HG02571 (cell line): ENCODE results near the gene APCDD1.

ENCODE experiments used
- ATAC-seq: cut with Tn5 transposase; IDR thresholded peaks from one replicate; pipeline ENCODE4 v1.9.1; 2021; ENCODE audit warnings: mild to moderate bottlenecking, moderate library complexity; ENCODE audit not compliant: unreplicated experiment

Gene APCDD1

DNA sequence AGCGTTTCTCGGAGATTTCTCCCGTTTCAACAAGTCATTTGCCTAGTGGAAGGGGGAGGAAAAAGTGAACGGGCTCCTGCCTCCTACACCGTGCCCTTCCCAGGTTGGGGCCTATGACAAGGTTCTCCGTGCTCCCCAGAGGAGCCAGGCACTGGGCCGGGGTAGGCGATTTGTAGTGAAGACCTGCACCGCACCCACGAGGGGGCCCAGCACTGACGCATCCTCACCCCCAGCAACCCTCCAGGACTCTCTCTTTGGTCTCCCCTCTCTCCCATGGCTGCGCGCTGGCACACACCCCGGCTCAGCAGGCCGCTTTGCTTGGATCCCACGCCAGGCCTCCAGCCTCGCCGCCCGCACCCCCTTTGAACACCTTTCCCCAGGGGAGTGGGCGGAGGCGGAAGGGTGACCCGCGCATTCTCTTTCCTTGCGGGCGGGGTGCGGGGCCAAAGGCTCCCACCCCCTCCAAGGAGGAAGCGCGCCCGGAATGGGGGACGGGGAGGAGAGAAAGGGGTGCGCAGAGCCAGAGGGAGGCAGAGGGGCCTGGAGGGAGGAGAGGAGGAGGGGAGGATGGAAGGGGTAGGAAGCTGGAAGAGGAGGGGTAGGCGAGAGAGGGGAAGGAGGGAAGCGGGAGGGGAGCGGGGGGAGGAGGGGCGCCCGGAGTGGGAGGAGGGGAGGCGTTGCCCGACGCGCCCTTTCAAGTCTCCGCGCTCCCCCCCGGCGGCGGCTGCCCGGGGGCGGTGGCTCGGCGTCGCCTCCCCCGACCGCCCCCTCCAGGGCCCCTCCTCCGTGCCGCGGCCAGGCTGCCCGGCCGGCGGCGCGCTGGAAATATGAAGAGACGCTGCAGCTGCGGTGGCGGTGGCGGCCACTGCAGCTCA lies at the start of gene APCDD1:
TSS of gene APCDD1 (plus strand) at position 830 of the 875 bp plus-strand sequence. CDS start 347 bp downstream, outside the sequence.
- no peak for ATAC-seq

DNA sequence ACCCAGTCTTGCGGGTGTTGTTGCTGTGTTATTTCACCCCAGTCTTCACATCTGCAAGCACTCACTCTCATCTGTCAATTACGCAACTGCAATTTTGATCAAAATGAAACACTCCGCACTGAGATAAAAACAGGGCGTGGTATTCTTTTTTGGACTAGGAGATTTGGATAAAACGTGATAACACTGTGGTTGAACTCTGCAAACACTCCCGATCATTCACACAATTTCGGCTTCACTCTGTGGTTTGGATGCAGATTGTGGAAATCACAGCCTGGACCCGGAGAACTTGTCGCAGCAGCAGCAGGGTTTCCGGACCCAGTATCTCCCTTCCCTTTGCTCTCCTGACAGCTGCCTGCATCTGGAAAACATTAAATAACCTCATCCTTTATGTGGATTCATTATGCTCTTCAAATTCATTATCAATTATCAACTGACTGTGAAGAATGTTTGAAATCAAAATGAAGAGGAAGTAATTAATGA lies 49.4 kb upstream of the APCDD1 start:
- no peak for ATAC-seq

DNA sequence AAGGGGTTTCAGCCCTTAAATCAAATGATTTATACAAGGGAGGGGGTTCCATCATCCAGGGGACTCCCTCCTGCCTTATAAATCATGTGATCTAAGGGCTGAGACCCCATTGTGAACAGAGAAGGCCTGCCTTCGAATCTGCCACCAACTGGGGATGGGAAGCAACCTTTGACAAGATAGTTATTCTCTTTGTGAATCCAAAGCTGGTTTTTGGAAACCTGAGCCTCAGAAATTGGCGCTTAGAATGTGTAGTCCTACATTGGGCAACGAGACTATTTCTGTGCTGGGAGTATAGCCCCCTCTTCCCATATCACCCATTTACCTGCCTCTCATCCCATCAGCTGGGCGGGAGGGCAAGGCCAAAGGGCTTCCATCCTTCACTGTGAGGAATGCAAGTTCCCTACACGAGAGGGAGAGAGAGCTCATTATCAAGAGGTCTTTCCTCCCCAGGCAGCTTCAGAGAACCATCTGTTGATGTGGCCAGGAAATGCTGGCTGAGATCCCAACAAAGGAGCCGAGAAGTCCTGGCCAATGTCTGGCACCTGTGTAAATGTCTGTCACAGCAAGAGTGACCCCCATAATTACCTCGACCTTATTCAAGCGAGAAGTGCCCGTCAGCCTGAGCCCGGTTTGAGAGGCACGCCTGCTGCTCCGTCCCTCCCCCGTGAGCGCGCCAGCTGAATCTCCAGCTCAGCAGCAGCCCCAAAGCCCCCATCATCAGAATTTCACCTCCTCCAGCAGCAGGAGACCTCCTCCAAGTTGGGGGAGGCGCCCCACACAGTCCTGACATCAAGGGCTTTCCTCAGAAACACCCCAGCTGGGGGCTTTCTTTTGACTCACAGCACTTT lies 48.4 kb upstream of the APCDD1 start:
- no peak for ATAC-seq

DNA sequence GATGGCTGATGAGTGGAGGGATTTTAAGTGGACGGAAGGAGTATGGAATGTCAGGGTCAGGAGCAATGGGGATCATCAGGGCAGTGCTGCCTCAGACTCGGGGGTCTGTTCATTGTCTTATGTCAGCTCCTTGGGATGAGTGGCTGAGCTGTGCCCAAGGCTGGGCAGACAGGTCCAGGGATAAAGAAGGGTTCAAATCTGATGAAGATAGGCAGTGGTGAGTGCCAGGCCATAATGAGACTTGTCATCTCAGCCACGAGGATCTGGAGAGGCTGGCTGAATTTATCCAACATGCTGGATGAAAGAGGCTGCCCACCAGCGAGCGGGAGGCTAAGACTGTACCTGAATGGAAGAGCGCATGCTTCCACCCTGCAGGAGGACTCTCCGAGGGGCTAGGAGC lies 46.3 kb upstream of the APCDD1 start:
- ATAC-seq = no peak

DNA sequence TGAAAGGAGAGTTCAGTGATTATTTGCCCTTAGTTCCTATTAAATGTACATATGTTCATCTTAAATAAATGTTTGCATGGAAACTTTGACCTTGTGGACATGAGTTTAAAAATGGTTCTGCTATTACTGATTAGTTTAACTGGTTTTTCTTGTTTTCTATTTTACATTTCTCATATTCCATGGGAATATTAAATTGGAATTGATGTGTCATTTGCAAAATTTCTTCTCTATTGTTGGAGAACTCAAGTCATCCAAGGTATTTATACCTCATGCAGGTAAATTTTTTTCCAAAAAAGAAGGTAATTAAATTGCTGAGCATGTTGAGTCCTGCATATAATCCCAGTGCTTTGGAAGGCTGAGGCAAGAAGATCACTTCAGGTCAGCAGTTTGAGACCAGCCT lies 45.4 kb upstream of the APCDD1 start:
- no peak for ATAC-seq

DNA sequence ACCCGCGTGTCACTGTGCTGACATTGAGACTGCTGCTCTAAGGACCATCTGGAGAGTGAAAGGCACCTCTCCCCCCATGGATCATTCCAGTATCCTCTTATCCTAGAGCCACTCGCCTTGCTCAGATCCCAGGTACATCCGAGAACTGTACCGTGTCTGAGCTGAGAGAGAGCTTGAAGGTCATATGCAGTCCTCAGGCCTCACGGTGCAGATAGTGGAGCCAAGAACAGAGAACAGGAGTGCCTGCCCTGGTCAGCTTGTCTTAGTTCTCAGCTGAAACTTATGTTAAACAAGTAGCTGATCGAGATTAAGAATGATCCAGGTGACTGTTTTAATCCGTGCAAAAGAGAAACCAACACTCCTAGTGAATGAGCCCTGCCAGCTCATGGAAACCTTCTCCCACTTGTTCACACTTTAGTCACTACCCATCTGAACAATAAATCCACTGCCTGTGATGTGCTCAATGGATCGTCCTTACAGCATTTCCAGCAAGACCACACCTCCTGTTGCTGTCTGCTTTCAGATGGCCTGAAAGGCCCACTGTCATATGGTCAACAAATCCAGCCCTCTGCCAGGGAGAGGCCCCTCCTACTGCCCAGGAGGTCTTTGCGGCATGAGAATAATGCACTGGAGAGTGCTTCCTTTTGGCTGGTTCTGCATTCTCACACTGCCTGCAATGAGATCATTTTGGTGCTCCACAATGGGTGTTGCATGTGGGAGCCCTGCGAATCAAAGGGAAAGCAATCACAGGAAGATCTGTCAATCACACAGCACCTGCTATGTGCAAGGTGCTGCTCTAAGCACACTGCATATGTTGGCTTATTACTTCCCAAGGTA lies 43.7 kb upstream of the APCDD1 start:
- ATAC-seq = no peak

DNA sequence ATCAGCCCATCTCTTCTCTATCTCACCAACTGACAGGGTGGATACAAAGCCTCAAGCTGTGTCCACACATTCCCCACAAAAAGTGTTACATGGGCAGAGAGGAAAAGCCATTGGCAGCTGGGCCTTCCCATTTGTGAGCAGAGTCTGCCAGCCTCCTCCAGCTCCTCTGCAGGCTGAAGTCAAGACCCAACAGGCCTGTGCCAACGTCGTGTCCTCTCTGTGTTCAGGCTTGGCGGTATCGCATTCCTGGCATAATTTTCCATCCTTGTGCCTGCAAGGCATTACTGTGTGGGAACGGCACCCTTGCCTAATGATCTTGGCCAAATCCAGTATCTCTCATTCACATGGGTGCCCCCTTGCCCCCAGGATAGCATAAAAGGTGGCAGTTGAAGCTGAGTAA lies 41.5 kb upstream of the APCDD1 start:
- ATAC-seq = no peak

DNA sequence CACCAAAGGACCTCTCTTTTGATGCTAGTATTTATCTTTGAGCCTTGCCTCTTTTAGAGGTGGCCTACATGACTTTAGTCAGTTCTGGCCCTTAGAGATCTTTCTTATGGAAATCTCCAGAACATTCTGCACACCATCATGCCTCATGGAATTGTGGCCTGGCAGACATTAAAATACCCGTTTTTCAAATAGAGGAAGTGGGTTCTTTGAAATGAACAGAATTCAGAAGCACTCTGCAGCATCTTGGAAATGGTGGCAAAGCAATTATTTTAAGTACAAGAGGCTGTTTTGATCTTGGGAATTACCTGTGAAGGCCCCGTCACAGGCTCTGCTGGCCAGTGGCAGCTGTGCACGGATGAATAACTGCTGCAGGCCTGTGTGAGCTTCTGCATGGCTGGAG lies 40.7 kb upstream of the APCDD1 start:
- no peak for ATAC-seq

DNA sequence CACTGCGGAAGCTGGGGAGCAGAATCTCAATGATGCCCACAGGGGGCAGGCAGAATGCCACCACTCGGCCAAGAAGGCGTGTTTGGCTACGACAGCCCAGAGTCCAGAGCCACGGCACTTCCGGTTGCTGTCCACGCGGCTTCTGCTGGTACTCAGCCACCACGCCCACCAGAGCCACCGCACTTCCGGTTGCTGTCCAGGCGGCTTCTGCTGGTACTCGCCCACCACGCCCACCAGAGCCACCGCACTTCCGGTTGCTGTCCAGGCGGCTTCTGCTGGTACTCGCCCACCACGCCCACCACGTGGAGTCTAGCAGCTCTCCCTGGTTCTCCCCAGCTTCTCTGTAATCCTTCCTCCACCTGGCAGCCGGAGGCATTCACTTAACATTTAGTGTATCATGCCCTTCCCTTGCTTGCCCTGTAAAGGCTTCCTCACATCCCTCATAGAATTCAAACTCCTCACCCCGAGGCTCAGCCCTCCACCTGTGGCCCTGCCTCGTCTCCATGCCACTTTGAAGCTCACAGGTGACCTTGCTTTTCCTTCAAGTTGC lies 40.1 kb upstream of the APCDD1 start:
- no peak for ATAC-seq

DNA sequence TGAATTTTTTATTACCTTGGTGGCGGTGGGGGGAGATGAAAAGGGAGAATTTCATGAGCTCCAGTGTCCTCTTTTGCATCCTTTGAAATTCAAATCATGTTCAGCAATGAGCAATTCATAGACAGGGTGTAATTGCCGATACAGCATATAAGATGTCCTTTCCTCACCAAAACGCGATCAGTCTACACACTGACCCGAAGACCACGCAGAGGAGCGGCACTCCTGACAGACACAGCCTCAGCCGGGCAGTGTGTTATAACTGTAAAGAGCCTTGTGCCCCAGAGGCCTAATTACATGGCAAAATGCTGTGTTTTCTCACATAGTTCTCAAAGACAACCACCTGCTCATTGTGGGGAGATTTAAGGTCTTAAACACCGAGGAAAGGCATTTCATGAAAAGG lies 38.4 kb upstream of the APCDD1 start:
- no peak for ATAC-seq

DNA sequence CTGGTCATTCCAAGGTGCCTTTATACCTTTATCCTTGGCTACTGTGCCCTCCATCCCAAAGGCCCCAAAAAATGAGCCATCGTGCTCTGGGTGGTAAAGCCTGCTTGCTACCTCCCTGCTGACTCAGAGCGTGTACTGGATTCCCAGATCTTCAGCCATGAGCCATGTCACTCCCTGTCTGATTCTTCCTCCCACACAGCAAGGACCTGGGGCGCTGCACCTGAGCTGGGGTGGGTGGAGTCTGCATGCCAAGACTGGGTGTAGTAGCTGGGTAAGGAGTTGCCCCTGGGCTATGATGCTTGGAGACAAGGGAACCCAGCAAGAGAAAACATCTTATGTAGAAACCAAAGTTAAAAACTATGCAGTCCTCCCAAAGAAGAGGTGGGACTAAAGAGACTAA lies 37.2 kb upstream of the APCDD1 start:
- ATAC-seq = no peak

DNA sequence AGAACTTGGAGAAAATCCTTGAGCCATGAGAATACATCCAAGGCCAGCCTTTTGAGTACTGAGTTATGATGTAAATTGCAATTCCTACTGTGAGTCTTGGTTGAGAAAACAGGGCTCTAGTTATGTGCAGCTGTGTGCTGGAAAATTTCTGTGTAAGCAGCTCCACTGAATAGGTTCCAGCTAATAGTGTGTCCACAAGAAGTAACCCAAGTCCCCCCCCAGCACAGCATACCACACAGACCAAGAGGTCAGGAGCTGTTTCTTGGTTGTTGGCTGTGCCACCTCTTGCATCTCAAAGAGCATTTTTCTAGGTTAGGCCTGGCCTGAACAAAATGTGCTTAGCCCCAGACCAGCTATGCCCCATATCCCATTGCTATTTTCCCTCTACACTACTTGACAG lies 36.8 kb upstream of the APCDD1 start:
- ATAC-seq = no peak

DNA sequence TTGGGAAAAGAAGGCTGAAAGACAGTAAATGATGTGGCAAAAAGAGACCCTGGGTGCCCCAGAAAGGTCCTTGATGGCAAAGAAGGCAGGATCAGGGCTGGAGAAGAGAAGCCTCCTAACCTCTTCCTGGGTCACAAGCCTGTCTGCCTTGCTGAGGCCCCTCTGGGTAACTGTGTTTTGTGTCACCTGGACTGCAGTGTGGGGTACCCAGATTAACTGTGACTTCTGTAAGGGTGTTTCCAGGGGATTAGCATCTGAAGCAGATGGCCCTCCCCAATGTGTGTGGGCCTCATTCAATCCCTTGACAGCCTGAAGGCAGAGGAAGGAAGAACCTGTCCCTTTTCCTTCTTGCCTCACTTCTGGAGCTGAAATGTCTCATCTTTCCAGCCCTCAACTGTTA lies 35.6 kb upstream of the APCDD1 start:
- ATAC-seq = no peak

DNA sequence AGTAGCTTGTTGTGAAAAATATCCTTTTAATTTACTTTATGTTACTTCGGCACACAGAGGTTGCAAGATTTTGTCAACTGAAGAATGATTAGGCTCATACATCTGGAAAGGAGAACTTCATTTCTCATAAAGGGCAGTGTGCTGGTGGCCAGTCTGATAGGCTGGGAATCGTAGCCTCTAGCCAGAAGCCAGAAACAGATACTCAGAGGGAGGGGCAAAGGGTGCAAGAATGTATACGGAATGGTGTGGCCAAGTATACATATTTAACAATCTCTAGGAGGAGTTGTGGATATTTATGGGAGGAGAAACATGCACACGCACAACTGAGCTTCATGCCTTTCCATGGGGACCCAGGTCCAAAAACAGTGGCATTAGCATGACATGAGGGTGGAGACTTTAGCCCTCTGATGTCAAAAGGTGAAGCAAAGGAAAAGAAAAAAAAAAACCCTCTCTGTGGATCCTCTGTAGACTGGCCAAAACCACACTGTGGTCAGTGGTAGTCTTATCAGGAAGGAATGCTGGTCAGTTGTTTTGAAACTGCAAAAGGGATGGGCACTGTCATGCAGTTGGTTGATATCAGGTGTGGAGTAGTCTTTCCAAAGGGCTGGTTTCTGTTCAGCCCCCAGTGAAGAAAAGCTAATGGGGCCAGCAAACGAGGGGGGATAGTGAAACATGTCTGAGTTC lies 34.9 kb upstream of the APCDD1 start:
- no peak for ATAC-seq

DNA sequence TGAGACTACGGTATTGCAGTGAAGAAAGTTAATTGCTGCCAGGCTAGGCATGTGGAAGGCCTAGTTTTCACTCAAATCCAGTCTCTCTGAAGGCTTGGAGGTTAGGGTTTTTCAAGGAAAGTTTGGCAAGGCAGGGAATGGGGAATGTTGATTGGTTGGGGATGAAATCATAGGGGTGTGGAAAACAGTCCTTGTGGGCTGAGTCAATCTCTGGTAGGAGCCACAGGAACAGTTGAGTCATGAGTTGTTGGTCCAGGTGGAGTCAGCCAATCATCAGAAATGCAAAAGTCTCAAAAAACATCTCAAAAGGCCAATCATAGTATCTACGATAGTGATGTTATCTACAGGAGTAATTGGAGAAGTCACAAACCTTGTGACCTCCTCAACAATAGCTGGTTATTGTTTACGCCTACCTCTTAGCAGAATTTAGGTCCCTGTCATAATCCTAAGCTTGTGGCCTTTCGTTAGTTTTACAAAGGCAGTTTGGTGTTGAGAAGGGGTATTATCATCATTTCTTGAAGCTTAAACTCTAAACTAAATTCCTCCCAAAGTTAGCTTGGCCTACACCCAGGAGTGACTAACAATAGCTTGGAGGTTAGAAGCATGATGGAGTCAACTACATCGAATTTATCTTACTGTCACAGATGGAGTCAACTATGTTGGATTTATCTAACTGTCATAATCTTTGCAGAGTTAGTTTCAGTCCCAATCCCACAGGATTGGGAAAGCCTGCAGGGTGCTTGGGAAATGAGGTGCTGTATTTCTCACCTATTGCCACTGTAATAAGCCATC lies 33.7 kb upstream of the APCDD1 start:
- ATAC-seq = no peak

DNA sequence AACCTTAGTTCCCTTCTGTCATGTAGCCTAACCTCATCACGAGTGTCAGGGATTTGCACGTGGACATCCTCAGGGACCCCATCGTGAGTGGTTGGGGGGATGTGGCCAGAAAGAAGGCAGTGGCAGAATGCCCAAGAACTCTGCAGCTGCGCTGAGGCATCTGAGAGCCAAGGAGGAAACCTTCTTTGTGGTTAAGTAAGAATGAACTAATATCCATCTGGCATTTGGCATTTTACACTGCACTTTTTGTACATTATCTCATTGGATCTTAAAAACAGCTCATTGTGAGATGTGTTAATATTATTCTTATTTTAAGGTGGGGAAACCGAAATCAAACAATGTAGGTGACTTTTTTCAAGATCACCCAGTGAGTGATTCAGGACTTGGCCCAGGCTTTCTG lies 32.6 kb upstream of the APCDD1 start:
- ATAC-seq = no peak

DNA sequence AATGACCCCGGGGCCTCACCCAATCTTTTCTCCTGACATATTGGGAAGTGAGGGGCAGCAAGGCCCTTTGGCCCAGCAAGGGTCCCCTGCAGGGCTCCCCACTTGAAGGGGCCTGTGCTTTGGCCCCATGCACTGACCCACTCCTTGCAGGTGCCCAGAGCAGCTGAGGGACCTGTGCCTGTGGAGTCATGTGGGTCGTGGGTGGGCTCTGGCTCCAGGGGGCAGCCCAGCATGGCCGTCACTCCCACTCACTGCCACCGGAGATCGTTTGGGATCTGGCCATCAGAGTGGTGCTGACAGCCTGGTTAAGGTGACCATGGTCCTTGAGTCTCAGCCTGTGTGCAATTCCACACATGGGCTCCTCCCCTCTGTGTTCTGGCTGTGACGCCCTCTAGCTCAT lies 31.7 kb upstream of the APCDD1 start:
- ATAC-seq = no peak

DNA sequence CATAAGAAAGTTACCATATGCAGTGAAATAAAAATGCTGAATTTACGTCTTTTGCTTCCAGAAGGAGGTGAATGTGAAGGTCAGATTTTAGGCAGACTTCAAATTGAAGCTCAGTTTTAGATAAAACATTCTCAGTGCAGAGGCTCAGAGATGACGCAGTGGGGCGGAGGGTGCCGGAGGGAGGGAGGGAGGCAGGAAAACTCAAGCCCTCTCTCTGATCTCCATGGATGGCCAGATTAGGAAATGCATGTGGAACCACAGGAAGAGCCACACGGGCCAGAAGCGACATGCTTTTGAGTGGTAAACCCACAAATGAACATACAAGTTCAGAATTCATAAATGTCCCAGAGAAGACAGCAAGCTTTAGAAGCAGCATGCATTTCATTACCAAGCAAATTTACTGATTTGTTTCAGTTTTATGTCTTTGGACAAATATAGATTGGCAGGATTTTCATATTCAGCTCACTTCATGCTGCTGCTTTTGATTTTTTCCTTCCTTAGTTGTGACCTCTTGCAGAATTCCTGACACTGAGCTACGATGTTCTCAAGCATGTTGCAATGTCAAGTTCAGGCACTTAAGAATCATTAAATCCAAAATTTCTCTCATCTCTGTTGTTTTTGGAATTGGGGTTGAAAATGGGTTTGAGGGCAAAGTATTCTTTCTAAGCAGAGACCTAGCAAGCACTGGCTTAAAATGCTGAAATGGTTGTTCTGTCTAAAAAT lies 29.7 kb upstream of the APCDD1 start:
- no peak for ATAC-seq

DNA sequence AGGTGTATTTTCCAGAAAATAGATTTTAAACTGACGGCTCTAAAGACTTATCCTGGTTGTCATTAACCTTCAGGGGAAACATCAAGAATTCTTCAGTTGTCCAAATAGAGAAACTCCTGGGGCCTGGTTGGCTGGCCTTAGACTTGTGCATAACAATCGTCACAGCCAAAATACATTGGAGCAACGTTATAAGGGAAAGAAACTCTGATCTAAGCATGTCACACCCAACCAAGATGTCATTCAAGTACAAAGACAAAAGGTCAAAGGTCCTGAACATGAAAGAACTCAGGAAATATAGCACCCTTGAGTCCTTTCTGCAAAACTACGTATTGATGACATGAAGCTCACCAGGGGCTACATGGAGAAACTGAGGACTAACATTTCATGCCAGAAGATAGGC lies 23.8 kb upstream of the APCDD1 start:
- no peak for ATAC-seq
